HFFc6 (cell line): ENCODE data around the gene RASAL2. TPM values are rescaled to one million over a fixed set of nuclear protein-coding genes. Genes with fewer than 3 reads are reported as not detected.

Source experiments
- DNase-seq: peaks from one replicate; pipeline ENCODE4 v3.0.0-alpha.2; 2018
- H3K27ac Mint-ChIP-seq: 2 replicates; pipeline ENCODE4 v1.8.0; 2020; ENCODE audit warnings: mild to moderate bottlenecking, mixed read lengths
- H3K27me3 Mint-ChIP-seq: 2 replicates; pipeline ENCODE4 v1.8.0; 2021; ENCODE audit warnings: mild to moderate bottlenecking, moderate library complexity, mixed read lengths; ENCODE audit not compliant: insufficient read depth
- H3K36me3 Mint-ChIP-seq: 2 replicates; pipeline ENCODE4 v1.8.0; 2021; ENCODE audit warnings: low read depth, mixed read lengths
- H3K4me1 Mint-ChIP-seq: 2 replicates; pipeline ENCODE4 v1.8.0; 2020; ENCODE audit warnings: low read depth, mixed read lengths
- H3K4me3 Mint-ChIP-seq: 2 replicates; pipeline ENCODE4 v1.8.0; 2020; ENCODE audit warnings: mild to moderate bottlenecking, moderate library complexity, mixed read lengths
- H3K9me3 Mint-ChIP-seq: 2 replicates; pipeline ENCODE4 v1.8.0; 2020; ENCODE audit warnings: mild to moderate bottlenecking, mixed read lengths
- total RNA-seq, 6 experiments: library from RNA; stranded (reverse); fragmentation: NEBNext Ultra II Directional; extraction: Animal tissue kit (Norgen Biotek cat#: 25700); gene quantifications; 2 replicates in 1 of 6; 3 replicates in 5 of 6; pipeline ENCODE4 v1.2.3, GENCODE V29; 2021
- TF ChIP-seq, protein P1 (sequence below): fragments of 200-600 bp; sonication (generic); IDR thresholded peaks from 2 replicates; pipeline ENCODE4 v1.5.0; 2021; ENCODE audit warnings: antibody characterized with exemption, mild to moderate bottlenecking

RASAL2 gene
- total RNA-seq, 6 experiments from 2014 or later: 21.2 to 30.7 (median 24.4) TPM

DNA sequence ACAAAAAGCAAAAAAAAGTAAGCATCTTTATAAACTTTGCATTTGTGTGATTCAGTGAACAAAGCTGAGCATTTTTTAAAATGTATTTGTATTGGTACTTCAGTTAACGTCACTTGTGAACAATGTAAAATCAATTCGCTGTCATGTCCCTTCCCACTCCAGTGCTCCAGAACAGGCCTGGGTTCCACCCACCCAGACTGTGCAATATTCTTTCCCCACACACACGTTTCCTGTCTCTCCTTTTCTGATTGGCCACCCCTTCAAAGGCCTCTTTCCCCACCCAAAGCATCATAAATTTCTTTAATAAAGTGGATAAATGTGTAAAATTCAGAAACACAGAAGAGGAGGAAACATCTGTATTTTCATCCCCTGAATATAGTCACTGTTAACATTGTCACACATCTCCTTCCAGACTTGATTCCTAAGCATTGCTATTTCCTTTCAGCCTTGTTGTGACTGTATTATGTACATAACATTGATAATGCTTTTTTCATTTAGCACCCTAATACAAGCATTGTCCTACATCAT lies 390.9 kb downstream of the RASAL2 start:
- Mint-ChIP-seq H3K9me3 (no peaks in the 10 kb centered on the region), H3K4me3 (no peak overlapping the region), H3K36me3 (no peaks in the 10 kb centered on the region), H3K27me3 (peaks cover 4% of the 10 kb centered on the region), H3K27ac (no peak overlapping the region; the same call in 1 of the 2 replicates), H3K4me1 (peaks cover 6% of the 10 kb centered on the region; the same call in 1 of the 2 replicates)
- TF ChIP-seq, protein P1, sequence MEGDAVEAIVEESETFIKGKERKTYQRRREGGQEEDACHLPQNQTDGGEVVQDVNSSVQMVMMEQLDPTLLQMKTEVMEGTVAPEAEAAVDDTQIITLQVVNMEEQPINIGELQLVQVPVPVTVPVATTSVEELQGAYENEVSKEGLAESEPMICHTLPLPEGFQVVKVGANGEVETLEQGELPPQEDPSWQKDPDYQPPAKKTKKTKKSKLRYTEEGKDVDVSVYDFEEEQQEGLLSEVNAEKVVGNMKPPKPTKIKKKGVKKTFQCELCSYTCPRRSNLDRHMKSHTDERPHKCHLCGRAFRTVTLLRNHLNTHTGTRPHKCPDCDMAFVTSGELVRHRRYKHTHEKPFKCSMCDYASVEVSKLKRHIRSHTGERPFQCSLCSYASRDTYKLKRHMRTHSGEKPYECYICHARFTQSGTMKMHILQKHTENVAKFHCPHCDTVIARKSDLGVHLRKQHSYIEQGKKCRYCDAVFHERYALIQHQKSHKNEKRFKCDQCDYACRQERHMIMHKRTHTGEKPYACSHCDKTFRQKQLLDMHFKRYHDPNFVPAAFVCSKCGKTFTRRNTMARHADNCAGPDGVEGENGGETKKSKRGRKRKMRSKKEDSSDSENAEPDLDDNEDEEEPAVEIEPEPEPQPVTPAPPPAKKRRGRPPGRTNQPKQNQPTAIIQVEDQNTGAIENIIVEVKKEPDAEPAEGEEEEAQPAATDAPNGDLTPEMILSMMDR: no peak
- no peak for DNase-seq

DNA sequence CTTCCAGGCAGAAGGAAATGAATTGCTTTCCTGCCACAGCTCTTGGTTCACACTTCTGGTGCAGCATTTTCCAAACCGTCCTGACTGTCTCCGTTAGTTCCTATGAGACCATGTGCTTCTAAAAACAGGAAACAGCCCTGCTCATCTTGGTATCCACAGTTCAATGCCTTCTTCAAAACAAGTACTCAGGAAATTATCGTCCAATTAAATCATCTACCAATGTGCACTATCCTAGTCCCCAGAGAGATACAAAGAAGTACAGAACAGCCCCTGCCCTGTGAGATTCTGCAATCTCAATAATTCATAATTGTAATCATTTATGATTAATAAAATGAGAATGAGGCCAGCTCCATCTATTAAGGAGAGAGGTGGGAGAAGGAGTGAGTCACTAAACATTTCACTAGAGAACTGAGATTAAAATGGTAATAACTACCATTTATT lies 391.7 kb downstream of the RASAL2 start:
- H3K4me1 Mint-ChIP-seq: peaks cover 6% of the 10 kb centered on the region; the same call in 1 of the 2 replicates
- H3K27me3 Mint-ChIP-seq: peaks cover 7% of the 10 kb centered on the region
- TF ChIP-seq, protein P1: no peak
- H3K36me3 Mint-ChIP-seq: no peaks in the 10 kb centered on the region
- no peak overlapping the region for H3K27ac Mint-ChIP-seq
- no peak overlapping the region for H3K4me3 Mint-ChIP-seq
- DNase-seq: no peak
- H3K9me3 Mint-ChIP-seq: no peaks in the 10 kb centered on the region

DNA sequence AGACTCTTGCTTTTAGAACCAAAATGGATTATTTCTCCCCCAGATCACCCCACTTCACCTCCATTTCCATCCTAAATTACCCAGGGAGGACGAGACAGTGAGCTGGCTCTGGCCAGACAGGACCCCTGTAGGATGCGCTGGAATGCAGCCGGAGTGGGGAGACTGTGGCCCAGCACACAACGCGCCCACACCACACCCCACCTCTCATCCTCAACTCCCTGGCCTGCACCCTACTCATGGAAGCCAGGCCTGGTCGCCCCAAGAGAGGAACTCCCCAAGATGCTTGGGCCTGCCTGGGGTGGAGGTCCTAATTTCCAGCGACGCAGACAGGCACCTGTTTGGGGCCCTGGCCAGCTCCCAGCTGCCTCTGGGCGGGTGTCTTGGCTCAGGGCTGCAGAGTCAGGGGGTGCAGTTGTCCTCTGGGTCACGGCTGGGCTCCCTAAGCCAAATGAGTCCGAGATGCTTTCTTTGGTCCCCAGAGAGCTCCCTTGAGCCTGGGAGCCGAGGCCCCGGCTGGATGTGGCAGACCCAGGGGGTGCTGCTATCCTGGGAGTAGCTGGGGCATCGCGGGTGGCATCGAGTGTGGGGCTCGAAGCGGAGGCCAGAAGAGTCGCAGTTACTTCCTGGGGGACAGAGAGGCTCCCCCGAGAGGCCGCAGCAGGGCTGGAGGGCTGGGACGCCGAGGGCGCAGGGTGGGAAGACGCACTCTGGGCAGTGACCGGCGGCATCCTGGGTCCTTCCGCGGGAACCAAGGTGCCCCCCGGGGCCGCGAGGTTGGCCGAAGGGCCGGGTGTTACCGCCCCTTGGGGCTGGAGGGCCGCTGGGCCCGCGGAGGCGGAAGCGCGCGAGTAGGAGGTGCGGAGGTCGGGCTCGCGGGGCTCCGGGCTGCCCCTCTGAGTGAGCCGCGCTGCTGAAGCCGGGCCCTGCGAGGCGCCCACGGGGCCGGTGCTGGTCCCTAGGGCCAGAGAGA lies 392.5 kb downstream of the RASAL2 start:
- H3K27me3 Mint-ChIP-seq: peaks cover 7% of the 10 kb centered on the region
- H3K36me3 Mint-ChIP-seq: no peaks in the 10 kb centered on the region
- H3K9me3 Mint-ChIP-seq: no peaks in the 10 kb centered on the region
- H3K27ac Mint-ChIP-seq: no peak overlapping the region
- peaks cover 6% of the 10 kb centered on the region; the same call in 1 of the 2 replicates for H3K4me1 Mint-ChIP-seq
- no peak overlapping the region for H3K4me3 Mint-ChIP-seq
- DNase-seq: no peak
- TF ChIP-seq, protein P1: no peak

DNA sequence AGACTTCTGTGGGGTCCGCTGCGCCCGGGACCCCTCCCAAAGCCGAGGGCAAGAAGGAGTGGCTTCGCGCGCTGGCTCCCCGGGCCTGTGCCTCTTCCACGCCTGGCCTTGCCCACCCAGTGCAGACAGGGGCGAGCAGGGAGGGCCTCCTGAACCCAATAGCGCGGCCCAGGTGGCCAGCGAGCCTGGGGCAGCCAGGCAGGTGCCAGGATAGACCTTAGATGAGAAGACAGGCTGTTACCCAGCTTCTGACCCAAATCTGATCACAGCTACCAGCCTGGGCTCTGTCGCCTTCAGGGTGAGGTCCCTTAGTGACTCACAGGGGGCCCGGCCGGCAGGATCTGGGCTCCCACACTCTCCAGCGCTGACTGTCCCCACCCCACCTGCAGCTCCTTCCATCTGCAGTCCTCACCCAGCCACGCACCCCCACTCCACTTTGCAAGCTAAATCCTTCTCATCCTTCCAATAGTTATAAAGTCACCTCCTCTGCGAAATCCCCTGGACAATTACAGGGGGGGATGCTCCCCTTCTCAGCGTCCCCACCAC lies 393.2 kb downstream of the RASAL2 start:
- no peaks in the 10 kb centered on the region for H3K36me3 Mint-ChIP-seq
- no peak overlapping the region for H3K27ac Mint-ChIP-seq
- H3K4me1 Mint-ChIP-seq: peaks cover 6% of the 10 kb centered on the region; the same call in 1 of the 2 replicates
- H3K4me3 Mint-ChIP-seq: no peak overlapping the region
- peaks cover 7% of the 10 kb centered on the region for H3K27me3 Mint-ChIP-seq
- no peaks in the 10 kb centered on the region for H3K9me3 Mint-ChIP-seq
- no peak for DNase-seq
- TF ChIP-seq, protein P1: no peak

DNA sequence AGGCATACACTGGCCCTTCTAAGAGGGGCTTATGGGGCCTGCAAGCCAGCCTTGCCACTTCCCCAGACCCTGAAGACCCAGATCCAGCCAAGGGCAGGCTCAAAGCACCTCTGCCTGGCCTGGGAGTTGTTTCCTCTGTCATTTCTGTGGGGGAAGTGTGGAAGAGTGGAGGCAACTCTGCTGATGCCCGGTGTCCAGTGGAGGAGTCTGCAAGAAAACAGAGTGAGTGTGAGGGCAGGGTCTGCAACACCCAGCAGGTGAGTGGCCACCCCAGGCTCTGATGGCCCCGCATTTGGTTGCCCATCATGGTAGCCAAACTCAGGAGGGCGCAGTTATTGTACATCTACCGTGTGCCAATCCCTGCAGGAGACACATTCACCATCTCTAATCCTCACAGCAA lies 394.5 kb downstream of the RASAL2 start:
- H3K27me3 Mint-ChIP-seq: peaks cover 7% of the 10 kb centered on the region
- no peaks in the 10 kb centered on the region for H3K9me3 Mint-ChIP-seq
- no peak for DNase-seq
- TF ChIP-seq, protein P1: no peak
- H3K4me3 Mint-ChIP-seq: no peak overlapping the region
- no peaks in the 10 kb centered on the region for H3K36me3 Mint-ChIP-seq
- H3K4me1 Mint-ChIP-seq: peaks cover 6% of the 10 kb centered on the region; the same call in 1 of the 2 replicates
- H3K27ac Mint-ChIP-seq: no peak overlapping the region
